ENCODE data around the gene COP1.

The COP1 gene

GRCh38 chr1:175947771-175948170 lies 259.3 kb downstream of the COP1 start:
- DNase-seq, result no peak

- DNase-seq, result no peak
Measured at GRCh38 chr1:175944591-175944990, 262.5 kb downstream of the COP1 start.

- no peak for DNase-seq
Measured at GRCh38 chr1:175941164-175941563, 265.9 kb downstream of the COP1 start.

GRCh38 chr1:175936736-175937135 lies 270.4 kb downstream of the COP1 start:
- DNase-seq, result no peak

- no peak for DNase-seq
Measured at GRCh38 chr1:175935566-175936115, 271.4 kb downstream of the COP1 start.

GRCh38 chr1:175935166-175935565 lies 271.9 kb downstream of the COP1 start:
- no peak for DNase-seq

- DNase-seq, result no peak
Measured at GRCh38 chr1:175933801-175934200, 273.3 kb downstream of the COP1 start.

- DNase-seq, result no peak
Measured at GRCh38 chr1:175927944-175928343, 279.1 kb downstream of the COP1 start.

GRCh38 chr1:175922254-175922881 lies 284.7 kb downstream of the COP1 start:
- no peak for DNase-seq

GRCh38 chr1:175920381-175920780 lies 286.7 kb downstream of the COP1 start:
- DNase-seq, result no peak

- no peak for DNase-seq
Measured at GRCh38 chr1:175919001-175919400, 288.1 kb downstream of the COP1 start.

GRCh38 chr1:175918364-175918801 lies 288.7 kb downstream of the COP1 start:
- no peak for DNase-seq

GRCh38 chr1:175914115-175914514 lies 293.0 kb downstream of the COP1 start:
- DNase-seq, result no peak

- DNase-seq, result no peak
Measured at GRCh38 chr1:175911138-175911537, 295.9 kb downstream of the COP1 start.

GRCh38 chr1:175906370-175906769 lies 300.7 kb downstream of the COP1 start:
- no peak for DNase-seq

- no peak for DNase-seq
Measured at GRCh38 chr1:175904808-175905207, 302.3 kb downstream of the COP1 start.

GRCh38 chr1:175902281-175902680 lies 304.8 kb downstream of the COP1 start:
- no peak for DNase-seq

- no peak for DNase-seq
Measured at GRCh38 chr1:175901076-175901836, 305.8 kb downstream of the COP1 start.

- no peak for DNase-seq
Measured at GRCh38 chr1:175900171-175900570, 306.9 kb downstream of the COP1 start.

- DNase-seq, result no peak
Measured at GRCh38 chr1:175895966-175896365, 311.1 kb downstream of the COP1 start.

All from activated CD4-positive, alpha-beta T cell treated with anti-CD3 and anti-CD28 coated beads, Interleukin-2, amount 50 U/mL, for 16 hours (primary cell).